Prostate gland (tissue), 2 donors: ENCODE results near the gene MFN2.

Experiments used
- CTCF ChIP-seq, 4 experiments: fragments of 200-600 bp in 2 of 4; fragments of 450-650 bp in 2 of 4; sonication (generic) in 2 of 4; IDR thresholded peaks; 1 replicate in 3 of 4; 2 replicates in 1 of 4; pipeline ENCODE4 v1.5.1; 2016 to 2019; ENCODE audit warnings: antibody characterized with exemption in 4 of 4, mild to moderate bottlenecking in 2 of 4, moderate library complexity in 2 of 4
- POLR2A ChIP-seq: fragments of 450-650 bp; IDR thresholded peaks from one replicate; pipeline ENCODE4 v1.6.1; 2016; ENCODE audit warnings: antibody characterized with exemption, mild to moderate bottlenecking
- POLR2AphosphoS5 ChIP-seq: sonication (generic); formaldehyde crosslinking; IDR thresholded peaks from one replicate; pipeline ENCODE4 v1.6.1; 2017; ENCODE audit warnings: antibody characterized with exemption

GRCh38 chr1:11998636-11999035, 18.4 kb downstream of the MFN2 start:
- TF ChIP-seq CTCF (IDR thresholded peaks at IDR 0.05) (no peak), POLR2A (no peak), POLR2AphosphoS5 (no peak)
